Common myeloid progenitor, CD34-positive (primary cell): ENCODE results near the gene CCDC106.

Experiments used
- CTCF ChIA-PET: fragments of 350-600 bp; sonication (Branson Sonifier 250); formaldehyde crosslinking; loops from one replicate; lab custom pipeline; 2021; ENCODE audit warnings: antibody characterized with exemption; lab: Charles Lee
- POLR2A ChIA-PET: fragments of 350-600 bp; sonication (Branson Sonifier 250); formaldehyde crosslinking; loops from one replicate; lab custom pipeline; 2021; ENCODE audit warnings: antibody characterized with exemption; lab: Charles Lee
- DNase-seq, 3 donors: peaks; one replicate each; pipeline versions ENCODE4 v3.0.0 to v3.0.0-alpha.2; 2013
- H3K27ac ChIP-seq, 2 experiments: 1 replicate in 1 of 2; 2 replicates in 1 of 2; pipeline ENCODE4 v1.7.0; 2013; ENCODE audit warnings: inconsistent platforms in 2 of 2, low read length in 2 of 2, mild to moderate bottlenecking in 2 of 2, low read depth in 1 of 2, moderate library complexity in 1 of 2; ENCODE audit not compliant: severe bottlenecking in 2 of 2, insufficient read depth in 1 of 2, poor library complexity in 1 of 2
- H3K27me3 ChIP-seq, 5 experiments: replicated peaks in 2 of 5; 1 replicate in 3 of 5; 2 replicates in 2 of 5; pipeline versions ENCODE4 v1.6.1 to v1.7.0; 2013; ENCODE audit warnings: low read length in 4 of 5, mild to moderate bottlenecking in 2 of 5, moderate library complexity in 2 of 5, inconsistent platforms in 1 of 5; ENCODE audit not compliant: insufficient read depth in 5 of 5, control insufficient read depth in 4 of 5
- H3K36me3 ChIP-seq, 4 experiments: 1 replicate in 2 of 4; 2 replicates in 2 of 4; pipeline versions ENCODE4 v1.6.1 to v1.7.0; 2013; ENCODE audit warnings: low read length in 3 of 4, control low read depth in 1 of 4, mild to moderate bottlenecking in 1 of 4; ENCODE audit not compliant: control insufficient read depth in 4 of 4, insufficient read depth in 4 of 4
- H3K4me1 ChIP-seq, 4 experiments: 1 replicate in 3 of 4; 2 replicates in 1 of 4; pipeline versions ENCODE4 v1.6.1 to v1.7.1; 2013; ENCODE audit warnings: low read length in 3 of 4, mild to moderate bottlenecking in 3 of 4, control low read depth in 1 of 4, inconsistent platforms in 1 of 4, moderate library complexity in 1 of 4; ENCODE audit not compliant: control insufficient read depth in 4 of 4, insufficient read depth in 4 of 4; ENCODE audit errors: control extremely low read depth in 1 of 4
- H3K4me3 ChIP-seq, 7 experiments: 1 replicate in 4 of 7; 2 replicates in 3 of 7; pipeline versions ENCODE4 v1.5.1 to v1.7.0; 2013; ENCODE audit warnings: mild to moderate bottlenecking in 7 of 7, low read length in 6 of 7, moderate library complexity in 6 of 7, inconsistent platforms in 2 of 7, low read depth in 2 of 7, control low read depth in 1 of 7; ENCODE audit not compliant: insufficient read depth in 4 of 7, control insufficient read depth in 1 of 7; ENCODE audit errors: extremely low read depth in 1 of 7
- H3K9me3 ChIP-seq, 5 experiments: 1 replicate in 4 of 5; 2 replicates in 1 of 5; pipeline versions ENCODE4 v1.6.1 to v1.7.1; 2013; ENCODE audit warnings: low read length in 4 of 5, mild to moderate bottlenecking in 2 of 5, inconsistent platforms in 1 of 5, low read depth in 1 of 5, moderate library complexity in 1 of 5; ENCODE audit not compliant: control insufficient read depth in 4 of 5, insufficient read depth in 2 of 5; ENCODE audit errors: control extremely low read depth in 1 of 5
- WGBS: methylation state at CpG from one replicate; pipeline ENCODE4 v1.1.5; 2013; ENCODE audit not compliant: insufficient coverage; 5-methylcytosine and 5-hydroxymethylcytosine counted together

The CCDC106 gene

GRCh38 chr19:55687281-55688201, 39.5 kb downstream of the CCDC106 start:
- Histone ChIP-seq H3K27me3 (no peaks in the 10 kb centered on the region), H3K9me3 (no peaks in the 10 kb centered on the region), H3K4me3 (no peak overlapping the region), H3K36me3 (peaks cover 2 to 87% (median 57%) of the 10 kb centered on the region in 4 experiments), H3K27ac (no peak overlapping the region), H3K4me1 (no peaks in the 10 kb centered on the region)
- CTCF ChIA-PET, result no interaction called here
- POLR2A ChIA-PET, result interaction anchor here (0.5 kb wide), 1 partner anchor 1023 kb away, joined by 4 read pairs; no protein-coding TSS in a partner anchor
- DNase-seq, result no peak
- 97% methylated on average over 14 of the region's 22 CpGs for WGBS

GRCh38 chr19:55688422-55689218, 40.6 kb downstream of the CCDC106 start:
- 91% methylated on average over 25 of the region's 27 CpGs for whole genome bisulfite sequencing
- Histone ChIP-seq H3K9me3 (no peaks in the 10 kb centered on the region), H3K36me3 (peaks cover 4 to 94% (median 63%) of the 10 kb centered on the region in 4 experiments), H3K27me3 (no peaks in the 10 kb centered on the region), H3K4me3 (no peak overlapping the region), H3K27ac (no peak overlapping the region), H3K4me1 (no peaks in the 10 kb centered on the region)
- ChIA-PET POLR2A (no interaction called here), CTCF (no interaction called here)
- no peak for DNase-seq

- no peak for DNase-seq
These were observed 41.5 kb downstream of the CCDC106 start for GRCh38 chr19:55689411-55690108.

GRCh38 chr19:55690109-55690768, 42.2 kb downstream of the CCDC106 start:
- 97% methylated on average over 20 of the region's 25 CpGs for WGBS
- no peak for DNase-seq
- Histone ChIP-seq H3K4me1 (no peaks in the 10 kb centered on the region), H3K36me3 (peaks cover 4 to 97% (median 62%) of the 10 kb centered on the region in 4 experiments), H3K9me3 (no peaks in the 10 kb centered on the region), H3K4me3 (no peak overlapping the region), H3K27ac (no peak overlapping the region), H3K27me3 (no peaks in the 10 kb centered on the region)
- ChIA-PET POLR2A (no interaction called here), CTCF (interaction anchor here (0.6 to 1.3 kb wide), 2 partner anchors 11 to 24 kb away, joined by 3 read pairs; no protein-coding TSS in a partner anchor)

More at GRCh38 chr19:55689411-55690108, 41.5 kb downstream of the CCDC106 start:
- ChIA-PET CTCF (interaction anchor here (0.6 kb wide), 1 partner anchor 24 kb away, joined by 3 read pairs; no protein-coding TSS in a partner anchor), POLR2A (no interaction called here)
- H3K9me3 ChIP-seq, result no peaks in the 10 kb centered on the region
- H3K4me1 ChIP-seq, result no peaks in the 10 kb centered on the region
- 98% methylated on average over 32 of the region's 35 CpGs for WGBS
- no peak overlapping the region for H3K4me3 ChIP-seq
- H3K27ac ChIP-seq, result no peak overlapping the region
- no peaks in the 10 kb centered on the region for H3K27me3 ChIP-seq
- H3K36me3 ChIP-seq, result peaks cover 4 to 97% (median 64%) of the 10 kb centered on the region in 4 experiments

- CTCF ChIA-PET, result interaction anchor here (1.3 kb wide), 1 partner anchor 10 kb away, joined by 3 read pairs; no protein-coding TSS in a partner anchor
- Histone ChIP-seq H3K9me3 (no peaks in the 10 kb centered on the region), H3K27ac (no peak overlapping the region), H3K27me3 (no peaks in the 10 kb centered on the region), H3K4me1 (no peaks in the 10 kb centered on the region), H3K4me3 (no peak overlapping the region), H3K36me3 (peaks cover 4 to 97% (median 64%) of the 10 kb centered on the region in 4 experiments)
- POLR2A ChIA-PET, result no interaction called here
- no peak for DNase-seq
- WGBS, result 97% methylated on average over 21 of the region's 31 CpGs
These were observed 42.9 kb downstream of the CCDC106 start for GRCh38 chr19:55690769-55691545.
